NCI-H82 treated with DMSO at 0.1 percent for 48 hours (cell line): ENCODE results near the gene MRPL28.
"Not testable (repeated sequence)": the region's sequence is repeated elsewhere in the genome, so short reads cannot be mapped to it uniquely, and the experiment has no call there.

Experiments used
- DNase-seq: peaks from one replicate; lab custom pipeline; 2025; ENCODE audit not compliant: unreplicated experiment; lab: John Stamatoyannopoulos, UW

Gene MRPL28

GRCh38 chr16:370443-370842 is at the start of gene MRPL28:
Gene MRPL28, minus strand, starts transcription at chr16:370538. Its CDS starts 320 bp downstream, at chr16:370218.
- peak; percentile 87 for DNase-seq

GRCh38 chr16:415170-415498 is 44.8 kb upstream of the MRPL28 start:
- DNase-seq, result not testable (repeated sequence)

GRCh38 chr16:414395-415169 is 44.2 kb upstream of the MRPL28 start:
- DNase-seq, result no peak

GRCh38 chr16:411576-412265 is 41.4 kb upstream of the MRPL28 start:
- no peak for DNase-seq

- no peak for DNase-seq
Measured at GRCh38 chr16:410516-411178, 40.3 kb upstream of the MRPL28 start.

GRCh38 chr16:407253-407652 is 36.9 kb upstream of the MRPL28 start:
- DNase-seq, result no peak

- DNase-seq, result no peak
Measured at GRCh38 chr16:405548-406506, 35.5 kb upstream of the MRPL28 start.

GRCh38 chr16:404971-405486 is 34.7 kb upstream of the MRPL28 start:
- DNase-seq, result no peak

- peak; percentile 63 for DNase-seq
Measured at GRCh38 chr16:401468-402348, 31.4 kb upstream of the MRPL28 start, which contains the start of gene DECR2. Gene DECR2, plus strand, starts transcription at chr16:401885. Its CDS starts 79 bp downstream, at chr16:401964.

GRCh38 chr16:400061-400591 is 29.8 kb upstream of the MRPL28 start:
- DNase-seq, result no peak

GRCh38 chr16:399340-400019 is 29.1 kb upstream of the MRPL28 start:
- no peak for DNase-seq

- no peak for DNase-seq
Measured at GRCh38 chr16:398561-399339, 28.4 kb upstream of the MRPL28 start.

GRCh38 chr16:397736-398332 is 27.5 kb upstream of the MRPL28 start:
- DNase-seq, result no peak

- DNase-seq, result no peak
Measured at GRCh38 chr16:397135-397661, 26.9 kb upstream of the MRPL28 start, which contains the start of gene NME4. Gene NME4, plus strand, starts transcription at chr16:397199. Its CDS starts 24 bp downstream, at chr16:397223.

GRCh38 chr16:396605-397004 is 26.3 kb upstream of the MRPL28 start:
- peak; percentile 37 for DNase-seq

GRCh38 chr16:396199-396598 is 25.9 kb upstream of the MRPL28 start:
- DNase-seq, result no peak

GRCh38 chr16:392450-393030 is 22.2 kb upstream of the MRPL28 start:
- no peak for DNase-seq
